Measurements from ENCODE around the gene CHCHD6. TPM values are rescaled to one million over a fixed set of nuclear protein-coding genes. Genes with fewer than 3 reads are reported as not detected.

CHCHD6 gene
- total and polyA plus RNA-seq, 4 donors = 12.1 to 22.6 (median 17.5) TPM

DNA sequence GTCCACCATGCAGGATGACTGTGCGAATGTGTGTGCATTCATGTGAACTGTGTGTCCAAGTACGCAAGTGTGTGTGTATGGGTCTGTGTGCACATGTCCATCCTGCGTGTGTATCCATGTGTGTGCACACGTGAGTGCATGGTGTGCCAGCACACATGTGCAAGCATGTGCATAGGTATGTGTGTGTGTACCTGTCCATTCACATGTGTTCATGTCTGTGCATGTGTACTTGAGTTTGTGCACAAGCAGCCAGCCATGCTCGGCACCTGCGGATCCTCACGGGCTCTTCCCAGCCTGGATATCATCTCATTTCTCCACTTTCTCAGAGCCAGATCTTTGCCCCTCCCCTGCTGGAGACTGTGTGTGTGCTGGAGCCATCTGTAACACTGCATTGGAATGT, 260.2 kb downstream of the CHCHD6 start:
- 76 to 83% methylated on average over 7 of the region's 7 CpGs for WGBS, 2 donors
- Histone ChIP-seq H3K9ac (ENCODE audit: insufficient read depth in 1 of 2, low read length in 2 of 2) (no peak overlapping the region), H3K36me3 (ENCODE audit: control insufficient read depth in 4 of 4, insufficient read depth in 4 of 4, low read length in 4 of 4) (no peaks in the 10 kb centered on the region), H3K27me3 (ENCODE audit: control insufficient read depth in 3 of 3, insufficient read depth in 3 of 3, low read length in 2 of 3) (peaks cover 0 to 2% (median 0%) of the 10 kb centered on the region in 3 donors), H3K4me3 (no peak overlapping the region), H3K9me3 (ENCODE audit: control insufficient read depth in 4 of 4, insufficient read depth in 3 of 4, low read length in 3 of 4) (peaks cover 0 to 2% (median 0%) of the 10 kb centered on the region in 4 donors), H3K4me1 (ENCODE audit: control insufficient read depth in 5 of 5, insufficient read depth in 5 of 5, low read length in 5 of 5) (peaks cover 0 to 15% (median 3%) of the 10 kb centered on the region in 5 donors), H3K27ac (ENCODE audit: low read depth in 1 of 2, low read length in 1 of 2) (no peak overlapping the region)
- ATAC-seq (ENCODE audit: insufficient read depth, low FRiP score) (no peak), DNase-seq (no peak)
- no peak for TF ChIP-seq CTCF (IDR thresholded peaks at IDR 0.05; ENCODE audit: control extremely low read depth, extremely low read depth)

- ATAC-seq (ENCODE audit: insufficient read depth, low FRiP score) (no peak), DNase-seq (no peak)
- no peak for TF ChIP-seq CTCF (IDR thresholded peaks at IDR 0.05; ENCODE audit: control extremely low read depth, extremely low read depth)
- Histone ChIP-seq H3K4me1 (ENCODE audit: control insufficient read depth in 5 of 5, insufficient read depth in 5 of 5, low read length in 5 of 5) (peaks cover 0 to 15% (median 3%) of the 10 kb centered on the region in 5 donors), H3K4me3 (no peak overlapping the region), H3K9me3 (ENCODE audit: control insufficient read depth in 4 of 4, insufficient read depth in 3 of 4, low read length in 3 of 4) (peaks cover 0 to 2% (median 0%) of the 10 kb centered on the region in 4 donors), H3K36me3 (ENCODE audit: control insufficient read depth in 4 of 4, insufficient read depth in 4 of 4, low read length in 4 of 4) (no peaks in the 10 kb centered on the region), H3K27me3 (ENCODE audit: control insufficient read depth in 3 of 3, insufficient read depth in 3 of 3, low read length in 2 of 3) (peaks cover 0 to 2% (median 0%) of the 10 kb centered on the region in 3 donors), H3K27ac (ENCODE audit: low read depth in 1 of 2, low read length in 1 of 2) (no peak overlapping the region), H3K9ac (ENCODE audit: insufficient read depth in 1 of 2, low read length in 2 of 2) (no peak overlapping the region)
- 90% methylated on average over 10 of the region's 10 CpGs for whole genome bisulfite sequencing, 2 donors
These were observed 260.9 kb downstream of the CHCHD6 start for GRCh38 chr3:126964950-126965349.

DNA sequence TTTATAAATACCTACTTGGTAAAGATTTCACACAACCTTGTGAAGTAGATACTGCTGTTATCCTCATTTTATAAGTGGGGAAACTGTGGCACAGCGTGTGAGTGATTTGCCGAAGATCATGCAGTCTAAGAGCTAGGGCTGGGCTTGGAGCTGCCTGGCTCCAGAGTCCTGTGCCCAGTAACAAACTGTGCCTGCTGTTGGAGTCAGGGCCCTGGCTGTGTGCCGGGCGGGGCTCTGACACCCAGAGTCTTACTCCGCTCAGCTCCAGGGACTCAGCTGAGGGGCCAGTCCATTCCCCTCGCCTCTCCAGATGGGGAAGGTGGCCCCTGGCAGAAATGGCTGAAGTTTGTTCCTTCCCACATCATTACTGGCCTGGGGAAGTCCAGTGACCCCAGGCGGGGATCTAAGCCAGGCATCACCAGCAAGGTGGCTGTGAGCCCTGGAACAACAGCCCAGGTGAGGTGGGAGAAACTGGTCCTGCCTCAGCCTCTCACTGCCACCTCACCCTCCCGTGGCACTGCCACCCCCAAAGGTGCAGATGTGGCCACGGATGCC, 261.6 kb downstream of the CHCHD6 start:
- ATAC-seq (ENCODE audit: insufficient read depth, low FRiP score) (no peak), DNase-seq (no peak)
- WGBS, 2 donors = 91 to 94% methylated on average over 9 of the region's 9 CpGs
- Histone ChIP-seq H3K27me3 (ENCODE audit: control insufficient read depth in 3 of 3, insufficient read depth in 3 of 3, low read length in 2 of 3) (peaks cover 0 to 4% (median 0%) of the 10 kb centered on the region in 3 donors), H3K27ac (ENCODE audit: low read depth in 1 of 2, low read length in 1 of 2) (no peak overlapping the region), H3K4me3 (no peak overlapping the region), H3K9me3 (ENCODE audit: control insufficient read depth in 4 of 4, insufficient read depth in 3 of 4, low read length in 3 of 4) (peaks cover 0 to 2% (median 0%) of the 10 kb centered on the region in 4 donors), H3K9ac (ENCODE audit: insufficient read depth in 1 of 2, low read length in 2 of 2) (no peak overlapping the region), H3K4me1 (ENCODE audit: control insufficient read depth in 5 of 5, insufficient read depth in 5 of 5, low read length in 5 of 5) (peaks cover 0 to 11% (median 0%) of the 10 kb centered on the region in 5 donors), H3K36me3 (ENCODE audit: control insufficient read depth in 4 of 4, insufficient read depth in 4 of 4, low read length in 4 of 4) (no peaks in the 10 kb centered on the region)
- no peak for TF ChIP-seq CTCF (IDR thresholded peaks at IDR 0.05; ENCODE audit: control extremely low read depth, extremely low read depth)

GRCh38 chr3:126967386-126967785, 263.3 kb downstream of the CHCHD6 start:
- ATAC-seq (ENCODE audit: insufficient read depth, low FRiP score) = no peak

More at GRCh38 chr3:126967386-126967785, 263.3 kb downstream of the CHCHD6 start:
- Histone ChIP-seq H3K36me3 (ENCODE audit: control insufficient read depth in 4 of 4, insufficient read depth in 4 of 4, low read length in 4 of 4) (no peaks in the 10 kb centered on the region), H3K27ac (ENCODE audit: low read depth in 1 of 2, low read length in 1 of 2) (no peak overlapping the region), H3K27me3 (ENCODE audit: control insufficient read depth in 3 of 3, insufficient read depth in 3 of 3, low read length in 2 of 3) (peaks cover 0 to 4% (median 0%) of the 10 kb centered on the region in 3 donors), H3K9ac (ENCODE audit: insufficient read depth in 1 of 2, low read length in 2 of 2) (no peak overlapping the region), H3K4me1 (ENCODE audit: control insufficient read depth in 5 of 5, insufficient read depth in 5 of 5, low read length in 5 of 5) (peaks cover 0 to 4% (median 0%) of the 10 kb centered on the region in 5 donors), H3K9me3 (ENCODE audit: control insufficient read depth in 4 of 4, insufficient read depth in 3 of 4, low read length in 3 of 4) (peaks cover 0 to 2% (median 0%) of the 10 kb centered on the region in 4 donors), H3K4me3 (no peak overlapping the region)
- TF ChIP-seq CTCF (IDR thresholded peaks at IDR 0.05; ENCODE audit: control extremely low read depth, extremely low read depth) = no peak
- WGBS, 2 donors = 90 to 93% methylated on average over 10 of the region's 10 CpGs
- no peak for DNase-seq
